ENCODE results near the gene MBNL1.

- TF ChIP-seq CTCF (IDR thresholded peaks at IDR 0.05) (no peak), POLR2A (IDR thresholded peaks at IDR 0.05) (no peak)
Observed at GRCh38 chr3:152243721-152244516, 24.8 kb upstream of the MBNL1 start.

Data from tibial nerve (tissue), 3 donors.